ENCODE data around the gene HEATR5B. TPM values are rescaled to one million over a fixed set of nuclear protein-coding genes. Genes with fewer than 3 reads are reported as not detected.

The HEATR5B gene
- polyA plus RNA-seq, 1 donor (not counting 4 experiments of a cell fraction or from before 2014, with no cell fraction given), result 21.1 TPM

DNA sequence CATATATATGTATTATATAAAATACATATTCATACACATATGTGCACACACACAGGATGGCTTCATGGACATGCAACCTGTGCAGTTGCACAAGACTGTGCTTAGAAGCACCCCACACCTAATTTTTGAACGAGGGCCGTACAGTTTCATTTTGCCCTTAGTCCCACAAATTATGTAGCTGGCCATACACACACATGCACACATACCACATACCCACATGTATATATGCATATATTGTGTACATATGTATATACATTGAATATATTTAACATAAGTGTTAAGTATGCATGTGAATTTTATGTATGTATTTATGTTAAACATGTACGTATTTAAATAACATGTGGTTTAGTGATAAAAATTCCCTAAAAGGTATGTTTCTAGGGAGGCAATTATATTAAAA lies 18.4 kb upstream of the HEATR5B start:
- TF ChIP-seq EZH2 (IDR thresholded peaks at IDR 0.05; ENCODE audit: low read length), result no peak
- TF ChIP-seq, protein P1, sequence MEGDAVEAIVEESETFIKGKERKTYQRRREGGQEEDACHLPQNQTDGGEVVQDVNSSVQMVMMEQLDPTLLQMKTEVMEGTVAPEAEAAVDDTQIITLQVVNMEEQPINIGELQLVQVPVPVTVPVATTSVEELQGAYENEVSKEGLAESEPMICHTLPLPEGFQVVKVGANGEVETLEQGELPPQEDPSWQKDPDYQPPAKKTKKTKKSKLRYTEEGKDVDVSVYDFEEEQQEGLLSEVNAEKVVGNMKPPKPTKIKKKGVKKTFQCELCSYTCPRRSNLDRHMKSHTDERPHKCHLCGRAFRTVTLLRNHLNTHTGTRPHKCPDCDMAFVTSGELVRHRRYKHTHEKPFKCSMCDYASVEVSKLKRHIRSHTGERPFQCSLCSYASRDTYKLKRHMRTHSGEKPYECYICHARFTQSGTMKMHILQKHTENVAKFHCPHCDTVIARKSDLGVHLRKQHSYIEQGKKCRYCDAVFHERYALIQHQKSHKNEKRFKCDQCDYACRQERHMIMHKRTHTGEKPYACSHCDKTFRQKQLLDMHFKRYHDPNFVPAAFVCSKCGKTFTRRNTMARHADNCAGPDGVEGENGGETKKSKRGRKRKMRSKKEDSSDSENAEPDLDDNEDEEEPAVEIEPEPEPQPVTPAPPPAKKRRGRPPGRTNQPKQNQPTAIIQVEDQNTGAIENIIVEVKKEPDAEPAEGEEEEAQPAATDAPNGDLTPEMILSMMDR (optimal IDR thresholded peaks at IDR 0.05 in 1 of 3, IDR thresholded peaks at IDR 0.05 in 1 of 3, conservative IDR thresholded peaks at IDR 0.05 in 1 of 3; ENCODE audit: extremely low read depth in 1 of 3, insufficient read depth in 2 of 3, low read length in 3 of 3), result no peak
- peaks cover 10 to 14% of the 10 kb centered on the region in 2 experiments for H3K36me3 ChIP-seq (ENCODE audit: control insufficient read depth in 2 of 2, extremely low read depth in 1 of 2, insufficient read depth in 2 of 2, low read length in 2 of 2)
- H3K27me3 ChIP-seq (ENCODE audit: control insufficient read depth, extremely low read depth, insufficient read depth, low read length), result no peaks in the 10 kb centered on the region
- H2AFZ ChIP-seq (ENCODE audit: control insufficient read depth, low read length), result no peak overlapping the region
- no peak overlapping the region for H3K4me3 ChIP-seq (ENCODE audit: control insufficient read depth in 2 of 3, extremely low read depth in 1 of 3, insufficient read depth in 2 of 3, low read depth in 1 of 3, low read length in 3 of 3)
- no peak overlapping the region for H3K9ac ChIP-seq (ENCODE audit: control insufficient read depth, extremely low read depth, insufficient read depth, low read length)
- no peaks in the 10 kb centered on the region for H3K79me2 ChIP-seq (ENCODE audit: control insufficient read depth, insufficient read depth, low read length)
- no peaks in the 10 kb centered on the region for H3K9me3 ChIP-seq (ENCODE audit: control insufficient read depth, low read depth, low read length)
- H3K4me1 ChIP-seq (ENCODE audit: control insufficient read depth, extremely low read depth, insufficient read depth, low read length), result peaks cover 3% of the 10 kb centered on the region
- FAIRE-seq (no peak), DNase-seq (ENCODE audit: low read depth, low spot score) (no peak)
- no peak overlapping the region for H3K27ac ChIP-seq (ENCODE audit: control insufficient read depth, insufficient read depth, low read length)
- H4K20me1 ChIP-seq (ENCODE audit: control insufficient read depth, extremely low read depth, insufficient read depth, low read length), result no peaks in the 10 kb centered on the region
- no peaks in the 10 kb centered on the region for H3K9me1 ChIP-seq (ENCODE audit: control insufficient read depth, extremely low read depth, insufficient read depth, low read length)
- dilution Hi-C loops (cut with MboI; ENCODE audit: extremely low pct_ligation_motif_present, low sequenced_read_pairs), result no loop called here
- H3K4me2 ChIP-seq (ENCODE audit: control insufficient read depth, extremely low read depth, insufficient read depth, low read depth, low read length), result no peak overlapping the region

DNA sequence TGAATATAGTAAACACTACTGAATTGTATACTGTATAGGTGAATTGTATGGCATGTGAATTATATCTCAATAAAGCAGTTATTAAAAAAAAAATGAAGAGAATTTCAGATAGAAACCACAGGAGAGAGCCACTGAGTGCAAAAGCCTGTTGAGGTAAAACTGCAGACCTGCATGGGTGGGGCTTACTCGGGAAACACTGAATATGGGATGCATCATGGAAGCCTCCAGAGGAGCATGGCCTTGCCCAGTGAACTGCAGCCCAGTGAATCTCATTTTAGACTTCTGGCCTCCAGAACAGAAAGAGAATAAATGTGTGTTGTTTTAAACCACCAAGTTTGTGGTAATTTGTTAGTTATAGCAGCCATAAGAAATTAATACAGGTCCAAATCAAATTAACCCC lies 15.9 kb upstream of the HEATR5B start:
- FAIRE-seq (no peak), DNase-seq (ENCODE audit: low read depth, low spot score) (no peak)
- no peak overlapping the region for H3K4me2 ChIP-seq (ENCODE audit: control insufficient read depth, extremely low read depth, insufficient read depth, low read depth, low read length)
- H3K9me3 ChIP-seq (ENCODE audit: control insufficient read depth, low read depth, low read length), result no peaks in the 10 kb centered on the region
- no peaks in the 10 kb centered on the region for H3K9me1 ChIP-seq (ENCODE audit: control insufficient read depth, extremely low read depth, insufficient read depth, low read length)
- TF ChIP-seq, protein P1 (optimal IDR thresholded peaks at IDR 0.05 in 1 of 3, IDR thresholded peaks at IDR 0.05 in 1 of 3, conservative IDR thresholded peaks at IDR 0.05 in 1 of 3; ENCODE audit: extremely low read depth in 1 of 3, insufficient read depth in 2 of 3, low read length in 3 of 3), result no peak
- TF ChIP-seq EZH2 (IDR thresholded peaks at IDR 0.05; ENCODE audit: low read length), result no peak
- peaks cover 3% of the 10 kb centered on the region for H3K4me1 ChIP-seq (ENCODE audit: control insufficient read depth, extremely low read depth, insufficient read depth, low read length)
- no peak overlapping the region for H3K27ac ChIP-seq (ENCODE audit: control insufficient read depth, insufficient read depth, low read length)
- no peak overlapping the region for H2AFZ ChIP-seq (ENCODE audit: control insufficient read depth, low read length)
- peaks cover 5 to 8% of the 10 kb centered on the region in 2 experiments for H3K36me3 ChIP-seq (ENCODE audit: control insufficient read depth in 2 of 2, extremely low read depth in 1 of 2, insufficient read depth in 2 of 2, low read length in 2 of 2)
- no peak overlapping the region for H3K4me3 ChIP-seq (ENCODE audit: control insufficient read depth in 2 of 3, extremely low read depth in 1 of 3, insufficient read depth in 2 of 3, low read depth in 1 of 3, low read length in 3 of 3)
- no peaks in the 10 kb centered on the region for H3K79me2 ChIP-seq (ENCODE audit: control insufficient read depth, insufficient read depth, low read length)
- no peak overlapping the region for H3K9ac ChIP-seq (ENCODE audit: control insufficient read depth, extremely low read depth, insufficient read depth, low read length)
- no peaks in the 10 kb centered on the region for H3K27me3 ChIP-seq (ENCODE audit: control insufficient read depth, extremely low read depth, insufficient read depth, low read length)
- no peaks in the 10 kb centered on the region for H4K20me1 ChIP-seq (ENCODE audit: control insufficient read depth, extremely low read depth, insufficient read depth, low read length)
- dilution Hi-C loops (cut with MboI; ENCODE audit: extremely low pct_ligation_motif_present, low sequenced_read_pairs), result no loop called here
